Activated naive CD4-positive, alpha-beta T cell treated with anti-CD3 and anti-CD28 coated beads for 36 hours (primary cell): ENCODE measurements around the gene OSBPL6. TPM values are rescaled to one million over a fixed set of nuclear protein-coding genes. Genes with fewer than 3 reads are reported as not detected.

Experiments used
- CTCF ChIA-PET: fragments of 350-600 bp; sonication (Branson Sonifier 250); formaldehyde crosslinking; loops from one replicate; lab custom pipeline; 2021; ENCODE audit warnings: antibody characterized with exemption; lab: Charles Lee
- DNase-seq: peaks from one replicate; pipeline ENCODE4 v3.0.0-alpha.2; 2020
- H3K27ac Mint-ChIP-seq: one replicate; pipeline ENCODE4 v1.8.0; 2021; ENCODE audit warnings: mild to moderate bottlenecking, mixed read lengths
- H3K27me3 Mint-ChIP-seq: one replicate; pipeline ENCODE4 v1.8.0; 2021; ENCODE audit warnings: low read depth, mixed read lengths
- H3K36me3 Mint-ChIP-seq: one replicate; pipeline ENCODE4 v1.8.0; 2021; ENCODE audit warnings: low read depth, mixed read lengths
- H3K4me1 Mint-ChIP-seq: one replicate; pipeline ENCODE4 v1.8.0; 2021; ENCODE audit warnings: low read depth, mixed read lengths
- H3K4me3 Mint-ChIP-seq: one replicate; pipeline ENCODE4 v1.8.0; 2021; ENCODE audit warnings: mild to moderate bottlenecking, moderate library complexity, mixed read lengths
- H3K9me3 Mint-ChIP-seq: one replicate; pipeline ENCODE4 v1.8.0; 2021; ENCODE audit warnings: mixed read lengths
- intact Hi-C: fragments of 100-400 bp; cut with micrococcal nuclease; formaldehyde crosslinking; loops from one replicate; pipeline ENCODE4 v1.15.1; 2023
- total RNA-seq, 2 experiments: library from RNA; stranded (reverse); gene quantifications; one replicate each; pipeline ENCODE4 v1.2.3, GENCODE V29; 2021

Gene OSBPL6
- total RNA-seq, 2 experiments from 2014 or later, result 1.9 to 2.3 TPM

DNA sequence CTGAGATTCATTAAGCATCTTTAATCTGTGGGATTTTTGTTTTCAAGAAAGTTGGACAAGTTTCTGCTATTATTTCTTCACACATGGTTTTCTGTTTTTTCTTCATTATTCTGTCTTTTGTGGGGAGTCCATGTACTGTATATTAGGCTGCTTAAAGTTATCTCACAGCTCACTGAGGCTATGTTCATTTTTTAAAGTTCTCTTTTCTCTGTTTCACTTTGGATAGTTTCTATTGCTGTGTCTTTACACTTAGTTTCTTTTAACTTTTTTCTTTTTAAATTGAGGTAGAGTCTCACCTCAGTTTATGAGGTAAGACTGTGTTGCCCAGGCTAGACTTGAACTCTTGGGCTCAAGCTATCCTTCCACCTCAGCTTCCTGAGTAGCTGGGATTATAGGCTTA is 8.6 kb downstream of the OSBPL6 start:
- intact Hi-C loops, result no loop called here
- CTCF ChIA-PET, result no interaction called here
- Mint-ChIP-seq H3K27me3 (peaks cover 34% of the 10 kb centered on the region), H3K4me1 (peaks cover 3% of the 10 kb centered on the region), H3K27ac (no peak overlapping the region), H3K9me3 (no peaks in the 10 kb centered on the region), H3K36me3 (no peaks in the 10 kb centered on the region), H3K4me3 (no peak overlapping the region)
- no peak for DNase-seq

DNA sequence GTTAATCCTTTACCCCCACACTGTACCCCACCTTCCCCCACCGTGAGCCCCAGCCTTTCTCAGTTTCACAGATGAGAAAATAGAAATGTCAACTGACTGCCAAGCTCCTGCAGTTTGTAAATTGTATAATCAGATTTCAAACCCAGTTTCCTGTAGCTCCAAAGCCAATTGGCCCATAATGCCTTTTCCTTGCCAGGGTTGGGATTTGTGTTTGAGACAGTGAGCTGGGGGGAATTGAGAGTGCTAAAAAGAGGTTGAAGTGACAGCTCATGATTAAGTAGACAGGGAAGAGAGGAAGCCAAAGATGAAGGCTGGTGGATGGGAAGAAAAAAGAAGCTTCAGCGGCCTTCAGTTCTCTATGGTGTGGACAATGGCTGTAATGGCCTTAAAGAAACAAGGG is 10.7 kb downstream of the OSBPL6 start:
- peaks cover 27% of the 10 kb centered on the region for H3K27me3 Mint-ChIP-seq
- no peaks in the 10 kb centered on the region for H3K9me3 Mint-ChIP-seq
- no peak overlapping the region for H3K27ac Mint-ChIP-seq
- intact Hi-C loops, result no loop called here
- DNase-seq, result no peak
- no peak overlapping the region for H3K4me3 Mint-ChIP-seq
- CTCF ChIA-PET, result no interaction called here
- peaks cover 3% of the 10 kb centered on the region for H3K4me1 Mint-ChIP-seq
- no peaks in the 10 kb centered on the region for H3K36me3 Mint-ChIP-seq

DNA sequence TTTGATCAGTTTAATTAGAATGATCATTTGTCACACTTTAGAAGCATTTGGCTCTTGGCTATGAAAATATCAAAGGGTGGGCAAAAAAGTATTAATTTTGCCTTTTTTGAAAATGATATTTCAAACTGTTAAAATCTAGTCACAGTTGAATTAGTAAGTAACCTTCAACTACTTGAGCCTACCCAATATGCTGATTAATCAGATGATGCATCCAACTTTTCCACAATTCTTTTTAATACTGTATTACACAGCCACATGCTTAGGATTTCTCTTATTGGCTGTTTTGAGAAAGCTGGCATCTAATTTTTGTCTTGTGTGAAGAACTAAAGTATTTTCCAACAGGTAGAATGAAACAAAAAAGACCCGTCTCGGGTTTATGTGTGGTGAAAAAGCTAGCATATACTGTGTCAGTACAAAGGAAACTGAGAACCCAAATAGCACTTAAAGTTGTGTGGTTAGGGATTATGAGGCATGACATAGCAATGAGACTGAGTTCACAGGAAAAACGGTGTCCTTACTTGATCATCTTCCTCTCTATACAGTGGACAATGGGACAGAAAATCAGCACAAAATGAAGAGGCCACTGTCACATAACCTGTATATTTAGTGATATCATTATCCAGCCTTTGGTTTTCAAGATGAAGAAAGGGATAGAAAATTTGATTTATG is 11.7 kb downstream of the OSBPL6 start:
- Mint-ChIP-seq H3K4me1 (peaks cover 3% of the 10 kb centered on the region), H3K9me3 (no peaks in the 10 kb centered on the region), H3K27me3 (peaks cover 25% of the 10 kb centered on the region), H3K4me3 (no peak overlapping the region), H3K36me3 (no peaks in the 10 kb centered on the region), H3K27ac (no peak overlapping the region)
- CTCF ChIA-PET, result no interaction called here
- DNase-seq, result no peak
- intact Hi-C loops, result no loop called here

DNA sequence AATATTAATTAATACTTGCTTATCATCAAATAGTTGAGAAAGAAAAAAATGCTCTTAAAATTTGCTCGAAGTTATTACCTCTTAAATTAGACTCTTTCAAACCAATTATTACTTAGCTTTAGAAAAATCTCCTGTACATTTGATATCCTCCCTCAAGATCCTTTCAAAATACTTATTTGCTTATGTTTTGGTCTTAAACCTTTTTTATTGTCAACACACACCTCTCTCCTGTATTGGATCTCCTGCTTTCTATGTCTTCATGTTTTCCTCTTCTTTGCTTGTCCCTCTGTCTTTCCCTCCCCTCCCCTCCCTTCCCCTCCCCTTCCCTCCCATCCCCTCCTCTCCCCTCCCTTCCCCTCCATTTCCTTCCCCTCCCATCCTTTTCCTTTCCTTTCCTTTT is 14.0 kb downstream of the OSBPL6 start:
- no peak for DNase-seq
- intact Hi-C loops, result no loop called here
- Mint-ChIP-seq H3K27me3 (peaks cover 29% of the 10 kb centered on the region), H3K4me1 (no peaks in the 10 kb centered on the region), H3K27ac (no peak overlapping the region), H3K9me3 (no peaks in the 10 kb centered on the region), H3K36me3 (no peaks in the 10 kb centered on the region), H3K4me3 (no peak overlapping the region)
- CTCF ChIA-PET, result no interaction called here

DNA sequence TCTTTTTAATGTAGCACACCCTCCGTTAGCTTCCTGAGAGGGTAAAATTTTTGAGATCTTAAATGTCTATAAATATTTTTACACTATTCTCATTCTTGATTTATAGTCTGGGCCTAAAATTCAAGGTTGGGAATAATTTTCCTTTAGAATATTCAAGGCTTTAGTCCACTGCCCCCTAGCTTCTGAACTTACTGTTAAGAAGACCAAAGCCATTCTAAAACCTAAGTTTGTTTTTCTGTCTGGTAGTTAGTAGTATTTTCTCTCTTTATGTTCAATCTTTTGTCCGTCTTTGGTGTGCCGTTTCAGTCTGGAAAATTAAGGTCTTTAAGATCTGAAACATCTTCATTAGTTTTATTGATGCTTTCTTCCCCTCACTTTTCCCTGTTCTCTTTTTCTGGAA is 14.5 kb downstream of the OSBPL6 start:
- Mint-ChIP-seq H3K4me3 (no peak overlapping the region), H3K9me3 (no peaks in the 10 kb centered on the region), H3K36me3 (no peaks in the 10 kb centered on the region), H3K27ac (no peak overlapping the region), H3K27me3 (peaks cover 33% of the 10 kb centered on the region), H3K4me1 (no peaks in the 10 kb centered on the region)
- CTCF ChIA-PET, result no interaction called here
- intact Hi-C loops, result no loop called here
- DNase-seq, result no peak

DNA sequence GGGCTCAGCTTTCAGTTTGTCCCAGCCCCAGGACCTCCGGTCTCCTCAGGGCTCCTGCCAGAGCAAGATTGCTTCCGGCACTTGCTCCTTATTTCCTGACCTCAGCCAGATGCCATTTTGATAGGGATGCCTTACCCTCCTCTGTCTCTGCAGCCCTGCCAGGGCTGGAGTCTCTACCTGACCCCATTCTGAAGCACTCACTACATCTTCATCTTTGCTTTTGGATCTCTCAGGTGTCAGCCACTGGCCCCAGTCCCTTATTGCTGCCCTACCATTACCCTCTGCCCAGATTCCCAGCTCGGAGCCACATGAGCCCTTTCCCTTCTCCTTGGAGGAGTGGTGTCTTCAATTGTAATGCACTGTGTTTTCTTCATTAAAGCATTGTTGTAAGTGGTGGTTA is 17.1 kb downstream of the OSBPL6 start:
- H3K9me3 Mint-ChIP-seq, result no peaks in the 10 kb centered on the region
- no peak overlapping the region for H3K4me3 Mint-ChIP-seq
- intact Hi-C loops, result no loop called here
- H3K4me1 Mint-ChIP-seq, result no peaks in the 10 kb centered on the region
- no peaks in the 10 kb centered on the region for H3K36me3 Mint-ChIP-seq
- CTCF ChIA-PET, result no interaction called here
- H3K27me3 Mint-ChIP-seq, result peaks cover 31% of the 10 kb centered on the region
- no peak for DNase-seq
- H3K27ac Mint-ChIP-seq, result no peak overlapping the region

DNA sequence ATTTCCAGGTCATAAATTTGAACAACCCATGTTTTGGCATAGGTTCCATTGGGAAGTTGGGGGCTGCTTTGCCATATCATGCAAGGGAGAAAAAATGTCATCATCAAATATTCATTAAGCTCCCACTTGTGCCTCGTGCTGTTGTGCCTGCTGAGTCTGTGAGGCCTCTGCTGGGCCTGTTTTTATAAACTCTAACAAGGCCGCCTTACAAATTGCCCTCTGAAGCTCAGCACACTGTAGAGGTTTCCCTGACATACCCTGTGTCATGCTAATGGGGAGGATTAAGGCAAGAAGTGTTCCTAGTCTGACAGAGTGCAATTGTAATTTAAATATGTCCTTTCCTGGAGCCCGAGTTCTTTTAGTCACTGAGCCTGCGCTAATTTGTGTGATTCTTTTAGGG is 17.6 kb downstream of the OSBPL6 start:
- Mint-ChIP-seq H3K27me3 (peaks cover 31% of the 10 kb centered on the region), H3K9me3 (no peaks in the 10 kb centered on the region), H3K27ac (no peak overlapping the region), H3K4me3 (no peak overlapping the region), H3K4me1 (no peaks in the 10 kb centered on the region), H3K36me3 (no peaks in the 10 kb centered on the region)
- no peak for DNase-seq
- intact Hi-C loops, result no loop called here
- CTCF ChIA-PET, result interaction anchor here (0.8 kb wide), 1 partner anchor 100 kb away, joined by 4 read pairs; the partner anchor contains the start of gene RBM45

DNA sequence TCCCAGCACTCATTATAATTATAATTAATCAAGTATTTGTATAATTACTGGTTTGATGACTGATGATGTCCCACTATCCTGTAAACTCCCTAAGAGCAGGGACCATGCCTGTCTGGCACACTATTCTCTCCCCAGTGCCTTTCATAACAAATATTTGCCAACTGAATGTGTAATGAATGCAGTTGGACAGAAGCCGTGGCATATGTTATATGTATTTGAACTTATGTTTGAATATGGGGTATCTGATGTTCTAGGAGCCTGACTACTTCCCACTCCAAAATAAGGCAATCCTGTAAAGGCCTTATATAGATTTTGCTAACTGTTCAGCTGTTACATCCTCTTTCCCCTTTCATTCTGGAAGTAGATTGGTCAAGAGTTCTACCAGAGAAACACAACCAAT is 19.7 kb downstream of the OSBPL6 start:
- CTCF ChIA-PET, result interaction anchor here (0.7 kb wide), 1 partner anchor 247 kb away, joined by 3 read pairs; no protein-coding TSS in a partner anchor
- no peak overlapping the region for H3K4me3 Mint-ChIP-seq

DNA sequence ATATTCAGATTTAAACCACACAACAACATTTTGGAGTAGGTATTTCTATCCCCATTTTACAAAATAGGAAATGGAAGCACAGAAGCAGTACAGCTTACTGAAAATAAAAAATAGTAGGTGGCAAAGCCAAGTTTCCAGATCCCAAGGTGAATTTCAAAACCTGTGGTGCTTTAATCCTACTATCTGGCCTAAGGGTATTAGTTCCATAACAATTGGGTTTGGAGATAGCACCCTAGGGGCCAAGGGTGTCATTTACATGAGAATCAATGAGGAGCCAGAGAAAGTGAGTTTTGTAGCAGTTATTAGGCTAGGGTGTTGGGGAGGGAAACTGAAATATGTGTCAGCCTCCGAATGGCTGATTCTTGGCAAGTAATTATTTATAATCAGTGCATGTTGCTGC is 24.9 kb downstream of the OSBPL6 start:
- H3K27ac Mint-ChIP-seq, result no peak overlapping the region
- no peaks in the 10 kb centered on the region for H3K9me3 Mint-ChIP-seq
- no peak for DNase-seq
- H3K36me3 Mint-ChIP-seq, result no peaks in the 10 kb centered on the region
- CTCF ChIA-PET, result no interaction called here
- no peak overlapping the region for H3K4me3 Mint-ChIP-seq
- peaks cover 24% of the 10 kb centered on the region for H3K27me3 Mint-ChIP-seq
- H3K4me1 Mint-ChIP-seq, result no peaks in the 10 kb centered on the region
- intact Hi-C loops, result no loop called here

More for the DNA sequence above, 19.7 kb downstream of the OSBPL6 start:
- DNase-seq, result no peak
- Mint-ChIP-seq H3K27me3 (peaks cover 26% of the 10 kb centered on the region), H3K27ac (no peak overlapping the region), H3K36me3 (no peaks in the 10 kb centered on the region), H3K9me3 (no peaks in the 10 kb centered on the region), H3K4me1 (no peaks in the 10 kb centered on the region)
- intact Hi-C loops, result no loop called here

DNA sequence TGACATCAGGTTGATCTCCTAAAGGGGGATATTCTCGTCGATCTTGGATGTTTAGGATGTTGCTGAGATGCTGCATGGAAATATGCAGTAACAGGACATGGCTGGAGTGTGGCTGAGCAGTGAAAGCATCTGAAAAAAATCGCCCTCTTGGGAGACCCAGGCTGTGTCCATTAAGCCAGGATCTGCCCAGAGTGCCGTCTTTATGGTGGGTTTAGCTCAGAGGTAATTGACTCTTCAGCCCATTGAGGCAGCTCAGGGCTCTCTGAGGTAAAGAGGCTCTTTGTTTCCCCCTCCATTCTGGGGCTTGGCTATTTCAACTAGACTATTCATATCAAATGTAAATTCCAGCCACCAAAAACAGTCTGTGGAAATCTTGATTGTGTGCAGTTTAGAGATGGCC is 26.5 kb downstream of the OSBPL6 start:
- Mint-ChIP-seq H3K4me1 (no peaks in the 10 kb centered on the region), H3K9me3 (no peaks in the 10 kb centered on the region), H3K27ac (no peak overlapping the region), H3K36me3 (no peaks in the 10 kb centered on the region), H3K4me3 (no peak overlapping the region), H3K27me3 (peaks cover 31% of the 10 kb centered on the region)
- intact Hi-C loops, result no loop called here
- CTCF ChIA-PET, result no interaction called here
- no peak for DNase-seq

DNA sequence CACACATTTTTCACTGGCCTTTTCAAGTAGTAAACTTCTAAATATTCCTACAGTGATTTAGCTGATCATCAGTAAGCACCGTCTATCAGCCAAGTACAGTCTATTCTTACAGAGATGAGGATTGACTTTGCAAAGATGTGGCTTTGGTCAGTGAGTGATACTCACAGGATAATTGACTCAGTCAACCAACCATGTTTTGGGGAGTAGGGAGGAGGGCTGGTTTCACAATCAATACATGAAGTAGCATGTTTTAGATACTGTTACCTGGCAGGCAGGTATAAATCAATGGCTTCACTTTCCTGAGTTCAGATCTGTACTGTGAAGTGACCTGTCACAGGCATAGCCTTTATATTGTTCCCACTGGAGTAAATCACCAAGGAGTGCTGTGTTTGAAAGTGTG is 27.2 kb downstream of the OSBPL6 start:
- intact Hi-C loops, result no loop called here
- H3K36me3 Mint-ChIP-seq, result no peaks in the 10 kb centered on the region
- H3K4me1 Mint-ChIP-seq, result no peaks in the 10 kb centered on the region
- DNase-seq, result no peak
- CTCF ChIA-PET, result no interaction called here
- H3K27ac Mint-ChIP-seq, result no peak overlapping the region
- H3K4me3 Mint-ChIP-seq, result no peak overlapping the region
- H3K9me3 Mint-ChIP-seq, result no peaks in the 10 kb centered on the region
- peaks cover 36% of the 10 kb centered on the region for H3K27me3 Mint-ChIP-seq

DNA sequence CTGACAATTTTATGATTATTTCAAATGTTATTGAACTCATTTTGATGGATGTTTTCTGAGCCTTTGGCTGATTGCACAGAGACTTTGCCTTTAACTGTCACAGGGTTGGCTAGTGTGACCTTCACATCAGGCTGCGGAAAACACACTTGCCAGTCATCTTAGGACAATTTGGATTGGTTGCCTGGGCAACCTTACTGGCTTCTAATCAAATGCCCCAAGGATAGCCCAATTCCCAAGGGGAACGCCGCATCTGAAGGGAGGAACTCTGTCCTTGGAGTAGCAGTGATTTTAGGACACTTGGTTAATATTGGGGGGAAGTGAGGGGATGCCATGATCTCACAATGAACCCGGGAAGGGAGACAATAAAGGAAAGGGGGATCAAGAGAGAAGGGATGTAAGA is 29.5 kb downstream of the OSBPL6 start:
- CTCF ChIA-PET, result no interaction called here
- no peak for DNase-seq
- H3K27me3 Mint-ChIP-seq, result peaks cover 34% of the 10 kb centered on the region
- H3K9me3 Mint-ChIP-seq, result no peaks in the 10 kb centered on the region
- intact Hi-C loops, result no loop called here
- H3K4me1 Mint-ChIP-seq, result no peaks in the 10 kb centered on the region
- no peak overlapping the region for H3K4me3 Mint-ChIP-seq
- H3K36me3 Mint-ChIP-seq, result no peaks in the 10 kb centered on the region
- no peak overlapping the region for H3K27ac Mint-ChIP-seq

DNA sequence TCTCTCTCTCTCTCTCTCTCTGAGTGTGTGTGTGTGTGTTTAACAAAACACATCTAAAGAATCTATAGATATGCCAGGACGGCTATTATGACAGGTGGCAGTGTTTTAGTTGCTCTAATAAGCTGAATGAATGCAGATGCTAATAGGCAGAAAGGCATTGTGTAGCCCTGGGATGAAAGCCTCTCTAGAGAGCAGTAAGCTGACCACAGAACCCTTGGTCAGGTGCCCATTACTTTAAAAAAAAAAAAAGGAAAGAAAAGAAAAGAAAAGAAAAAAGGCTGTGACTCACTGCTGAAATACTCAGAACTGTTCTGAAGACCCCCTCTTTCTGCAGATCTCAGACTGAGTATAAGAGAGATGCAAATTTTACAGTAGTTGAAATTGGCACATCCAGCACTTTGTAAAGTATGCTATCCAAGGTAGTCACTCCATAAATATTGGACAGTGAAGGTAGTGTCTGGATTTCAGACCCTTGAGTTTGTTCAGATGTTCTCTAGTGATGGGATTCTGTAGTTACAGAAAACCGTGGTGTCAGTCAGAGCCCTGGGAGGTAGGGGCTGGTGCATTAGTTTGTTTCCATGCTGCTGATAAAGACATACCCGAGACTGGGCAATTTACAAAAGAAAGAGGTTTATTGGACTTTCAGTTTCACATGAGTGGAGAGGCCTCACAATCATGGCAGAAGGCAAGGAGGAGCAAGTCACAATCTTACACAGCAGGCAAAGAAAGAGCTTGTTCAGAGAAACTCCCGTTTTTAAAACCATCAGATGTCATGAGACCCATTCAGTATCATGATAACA is 30.9 kb downstream of the OSBPL6 start:
- DNase-seq, result no peak
- intact Hi-C loops, result no loop called here
- H3K9me3 Mint-ChIP-seq, result no peaks in the 10 kb centered on the region
- CTCF ChIA-PET, result no interaction called here
- peaks cover 32% of the 10 kb centered on the region for H3K27me3 Mint-ChIP-seq
- no peaks in the 10 kb centered on the region for H3K36me3 Mint-ChIP-seq
- H3K4me3 Mint-ChIP-seq, result no peak overlapping the region
- H3K27ac Mint-ChIP-seq, result no peak overlapping the region
- no peaks in the 10 kb centered on the region for H3K4me1 Mint-ChIP-seq
